Panc1 (cell line): ENCODE results near the gene CCNQ.

Source experiments
- POLR2AphosphoS5 ChIP-seq: IDR thresholded peaks from 2 replicates; pipeline ENCODE4 v1.6.1; 2012; ENCODE audit warnings: mild to moderate bottlenecking, low read depth, low read length, moderate library complexity
- TCF7L2 ChIP-seq: IDR thresholded peaks from 2 replicates; pipeline ENCODE4 v1.6.1; 2011; ENCODE audit warnings: mild to moderate bottlenecking, low read depth, low read length, inconsistent platforms
- TF ChIP-seq, protein P1 (sequence below): fragments of 450-650 bp; IDR thresholded peaks from 2 replicates; pipeline ENCODE4 v1.5.1; 2017; ENCODE audit warnings: mild to moderate bottlenecking
- TF ChIP-seq, protein P2 (sequence below), 2 experiments: IDR thresholded peaks; 2 replicates each; pipeline ENCODE4 v1.6.1; 2011 to 2012; ENCODE audit warnings: low read depth in 2 of 2, control low read depth in 1 of 2, low read length in 1 of 2, mild to moderate bottlenecking in 1 of 2, moderate library complexity in 1 of 2; ENCODE audit not compliant: insufficient read depth in 1 of 2

DNA sequence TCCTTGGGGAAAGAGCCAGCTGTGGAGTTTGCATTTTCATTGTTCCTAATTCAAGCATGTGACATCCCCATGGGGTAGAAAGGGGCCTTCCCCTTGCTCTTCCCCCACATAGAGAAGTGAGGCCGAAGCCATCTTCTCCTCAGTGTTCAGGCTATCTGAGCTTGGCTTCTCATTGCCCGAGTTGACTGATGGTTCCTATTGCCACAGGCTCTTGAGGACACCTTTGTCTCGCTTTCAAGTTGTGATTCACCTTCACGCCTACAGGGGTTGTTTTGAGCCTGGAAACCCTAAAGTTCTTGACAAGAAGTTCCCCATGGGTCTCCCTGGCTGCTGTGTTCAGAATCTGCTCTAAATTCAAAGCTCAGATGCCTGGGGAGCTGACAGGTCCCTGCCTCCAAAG is 25.0 kb downstream of the CCNQ start:
- TF ChIP-seq, protein P1, sequence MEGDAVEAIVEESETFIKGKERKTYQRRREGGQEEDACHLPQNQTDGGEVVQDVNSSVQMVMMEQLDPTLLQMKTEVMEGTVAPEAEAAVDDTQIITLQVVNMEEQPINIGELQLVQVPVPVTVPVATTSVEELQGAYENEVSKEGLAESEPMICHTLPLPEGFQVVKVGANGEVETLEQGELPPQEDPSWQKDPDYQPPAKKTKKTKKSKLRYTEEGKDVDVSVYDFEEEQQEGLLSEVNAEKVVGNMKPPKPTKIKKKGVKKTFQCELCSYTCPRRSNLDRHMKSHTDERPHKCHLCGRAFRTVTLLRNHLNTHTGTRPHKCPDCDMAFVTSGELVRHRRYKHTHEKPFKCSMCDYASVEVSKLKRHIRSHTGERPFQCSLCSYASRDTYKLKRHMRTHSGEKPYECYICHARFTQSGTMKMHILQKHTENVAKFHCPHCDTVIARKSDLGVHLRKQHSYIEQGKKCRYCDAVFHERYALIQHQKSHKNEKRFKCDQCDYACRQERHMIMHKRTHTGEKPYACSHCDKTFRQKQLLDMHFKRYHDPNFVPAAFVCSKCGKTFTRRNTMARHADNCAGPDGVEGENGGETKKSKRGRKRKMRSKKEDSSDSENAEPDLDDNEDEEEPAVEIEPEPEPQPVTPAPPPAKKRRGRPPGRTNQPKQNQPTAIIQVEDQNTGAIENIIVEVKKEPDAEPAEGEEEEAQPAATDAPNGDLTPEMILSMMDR: no peak
- TF ChIP-seq POLR2AphosphoS5: no peak
- TF ChIP-seq, protein P2, sequence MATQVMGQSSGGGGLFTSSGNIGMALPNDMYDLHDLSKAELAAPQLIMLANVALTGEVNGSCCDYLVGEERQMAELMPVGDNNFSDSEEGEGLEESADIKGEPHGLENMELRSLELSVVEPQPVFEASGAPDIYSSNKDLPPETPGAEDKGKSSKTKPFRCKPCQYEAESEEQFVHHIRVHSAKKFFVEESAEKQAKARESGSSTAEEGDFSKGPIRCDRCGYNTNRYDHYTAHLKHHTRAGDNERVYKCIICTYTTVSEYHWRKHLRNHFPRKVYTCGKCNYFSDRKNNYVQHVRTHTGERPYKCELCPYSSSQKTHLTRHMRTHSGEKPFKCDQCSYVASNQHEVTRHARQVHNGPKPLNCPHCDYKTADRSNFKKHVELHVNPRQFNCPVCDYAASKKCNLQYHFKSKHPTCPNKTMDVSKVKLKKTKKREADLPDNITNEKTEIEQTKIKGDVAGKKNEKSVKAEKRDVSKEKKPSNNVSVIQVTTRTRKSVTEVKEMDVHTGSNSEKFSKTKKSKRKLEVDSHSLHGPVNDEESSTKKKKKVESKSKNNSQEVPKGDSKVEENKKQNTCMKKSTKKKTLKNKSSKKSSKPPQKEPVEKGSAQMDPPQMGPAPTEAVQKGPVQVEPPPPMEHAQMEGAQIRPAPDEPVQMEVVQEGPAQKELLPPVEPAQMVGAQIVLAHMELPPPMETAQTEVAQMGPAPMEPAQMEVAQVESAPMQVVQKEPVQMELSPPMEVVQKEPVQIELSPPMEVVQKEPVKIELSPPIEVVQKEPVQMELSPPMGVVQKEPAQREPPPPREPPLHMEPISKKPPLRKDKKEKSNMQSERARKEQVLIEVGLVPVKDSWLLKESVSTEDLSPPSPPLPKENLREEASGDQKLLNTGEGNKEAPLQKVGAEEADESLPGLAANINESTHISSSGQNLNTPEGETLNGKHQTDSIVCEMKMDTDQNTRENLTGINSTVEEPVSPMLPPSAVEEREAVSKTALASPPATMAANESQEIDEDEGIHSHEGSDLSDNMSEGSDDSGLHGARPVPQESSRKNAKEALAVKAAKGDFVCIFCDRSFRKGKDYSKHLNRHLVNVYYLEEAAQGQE (IDR thresholded peaks at IDR 0.05; ENCODE audit: insufficient read depth in 1 of 2, low read depth in 2 of 2, low read length in 1 of 2): no peak
- TF ChIP-seq TCF7L2: no peak
